Retinal pigment epithelial cell (primary cell): ENCODE results near the gene F11R.
A peak's percentile ranks its signal among the peaks of the same experiment; 100 is the strongest.
"Not testable (repeated sequence)": the region's sequence is repeated elsewhere in the genome, so short reads cannot be mapped to it uniquely, and the experiment has no call there.

Experiments
- DNase-seq: peaks from one replicate; pipeline ENCODE4 v3.0.0-alpha.2; 2010; ENCODE audit warnings: low read depth
- H3K4me3 ChIP-seq: 2 replicates; pipeline ENCODE4 v1.5.1; 2011; ENCODE audit warnings: mild to moderate bottlenecking, low read length, control low read depth, moderate library complexity
- TF ChIP-seq, protein P1 (sequence below): conservative IDR thresholded peaks from 2 replicates; pipeline ENCODE4 v1.5.1; 2011; ENCODE audit warnings: low read depth, low read length, control low read depth, inconsistent platforms

The F11R gene

GRCh38 chr1:160993544-160994193, 27.3 kb downstream of the F11R start:
- TF ChIP-seq, protein P1, sequence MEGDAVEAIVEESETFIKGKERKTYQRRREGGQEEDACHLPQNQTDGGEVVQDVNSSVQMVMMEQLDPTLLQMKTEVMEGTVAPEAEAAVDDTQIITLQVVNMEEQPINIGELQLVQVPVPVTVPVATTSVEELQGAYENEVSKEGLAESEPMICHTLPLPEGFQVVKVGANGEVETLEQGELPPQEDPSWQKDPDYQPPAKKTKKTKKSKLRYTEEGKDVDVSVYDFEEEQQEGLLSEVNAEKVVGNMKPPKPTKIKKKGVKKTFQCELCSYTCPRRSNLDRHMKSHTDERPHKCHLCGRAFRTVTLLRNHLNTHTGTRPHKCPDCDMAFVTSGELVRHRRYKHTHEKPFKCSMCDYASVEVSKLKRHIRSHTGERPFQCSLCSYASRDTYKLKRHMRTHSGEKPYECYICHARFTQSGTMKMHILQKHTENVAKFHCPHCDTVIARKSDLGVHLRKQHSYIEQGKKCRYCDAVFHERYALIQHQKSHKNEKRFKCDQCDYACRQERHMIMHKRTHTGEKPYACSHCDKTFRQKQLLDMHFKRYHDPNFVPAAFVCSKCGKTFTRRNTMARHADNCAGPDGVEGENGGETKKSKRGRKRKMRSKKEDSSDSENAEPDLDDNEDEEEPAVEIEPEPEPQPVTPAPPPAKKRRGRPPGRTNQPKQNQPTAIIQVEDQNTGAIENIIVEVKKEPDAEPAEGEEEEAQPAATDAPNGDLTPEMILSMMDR, result peak; percentile 38
- no peak overlapping the region for H3K4me3 ChIP-seq
- DNase-seq, result no peak

- not testable (repeated sequence) for H3K4me3 ChIP-seq, DNase-seq
Observed at GRCh38 chr1:160992036-160992435, 28.9 kb downstream of the F11R start.

DNA sequence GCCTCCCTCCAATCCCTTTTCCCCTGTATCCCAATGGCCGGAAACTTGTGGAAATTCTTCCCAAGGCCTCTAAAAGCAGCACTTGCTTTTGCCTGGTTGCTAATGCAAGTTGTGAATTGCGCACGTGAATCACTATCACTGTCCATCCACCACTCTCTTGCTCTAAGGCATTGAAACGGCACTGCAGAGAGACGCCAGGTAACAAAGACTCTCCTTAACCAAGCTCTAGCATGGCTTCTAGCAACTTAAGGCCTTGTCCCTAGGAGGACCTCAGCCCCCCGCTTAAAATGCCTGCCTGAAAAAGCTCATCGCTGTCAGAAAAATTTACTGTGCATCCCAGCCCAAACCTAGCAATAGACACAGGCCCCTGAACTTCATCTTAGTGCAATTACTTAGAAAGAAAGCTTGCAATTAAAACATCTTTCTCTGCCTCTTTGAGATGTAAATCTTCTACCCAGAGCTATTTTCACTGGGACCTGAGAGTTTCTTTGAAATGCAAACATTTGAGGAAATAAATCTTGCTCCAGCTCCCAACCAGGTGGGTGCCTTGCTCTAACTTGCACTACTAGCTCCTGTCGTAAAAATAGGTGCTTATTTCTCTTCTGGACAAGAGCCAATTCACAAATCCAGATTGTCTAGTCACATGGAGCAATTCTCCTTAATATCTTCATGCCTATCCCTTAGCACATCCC, 33.4 kb downstream of the F11R start:
- TF ChIP-seq, protein P1, result no peak
- no peak for DNase-seq
- H3K4me3 ChIP-seq, result no peak overlapping the region

GRCh38 chr1:160985723-160986122, 35.2 kb downstream of the F11R start:
- H3K4me3 ChIP-seq, result no peak overlapping the region
- TF ChIP-seq, protein P1, result no peak
- no peak for DNase-seq

GRCh38 chr1:160981584-160982411, 39.2 kb downstream of the F11R start:
- TF ChIP-seq, protein P1, result no peak
- no peak for DNase-seq
- peak overlapping the region; percentile 7 for H3K4me3 ChIP-seq

DNA sequence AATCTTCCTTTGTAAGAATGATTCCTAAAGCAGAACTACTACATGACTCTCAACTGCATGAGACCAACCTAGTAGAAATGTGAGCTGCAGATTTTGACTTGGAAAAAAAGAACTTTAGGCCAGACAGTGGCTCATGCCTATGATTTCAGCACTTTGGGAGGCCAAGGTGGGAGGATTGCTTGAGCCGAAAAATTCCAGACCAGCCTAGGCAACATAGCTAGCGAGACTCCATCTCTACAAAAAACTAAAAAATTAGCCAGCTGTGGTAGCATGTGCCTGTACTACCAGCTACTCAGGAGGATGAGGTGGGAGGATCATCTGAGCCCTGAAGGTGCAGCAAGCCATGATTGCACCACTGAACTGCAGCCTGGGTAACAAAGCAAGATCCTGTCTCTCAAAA, 41.7 kb downstream of the F11R start:
- TF ChIP-seq, protein P1, result no peak
- no peak for DNase-seq
- H3K4me3 ChIP-seq, result no peak overlapping the region

DNA sequence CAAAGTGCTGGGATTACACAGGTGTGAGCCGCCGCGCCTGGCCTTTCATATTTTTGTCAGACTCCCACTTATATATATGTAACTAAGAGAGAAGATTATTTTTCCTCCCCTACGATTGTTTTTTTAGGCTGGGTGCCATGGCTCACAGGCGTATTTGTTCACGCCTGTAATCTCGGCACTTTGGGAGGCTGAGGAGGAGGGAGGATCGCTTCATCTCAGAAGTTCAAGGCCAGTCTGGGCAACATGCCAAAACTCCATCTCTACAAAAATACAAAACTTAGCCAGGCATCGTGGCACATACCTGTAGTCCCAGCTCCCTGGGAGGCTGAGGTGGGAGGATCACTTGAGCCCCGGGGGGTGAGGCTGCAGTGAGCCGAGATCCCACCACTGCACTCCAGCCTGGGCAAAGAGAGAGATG, 42.4 kb downstream of the F11R start:
- no peak overlapping the region for H3K4me3 ChIP-seq
- TF ChIP-seq, protein P1, result no peak
- no peak for DNase-seq
